ENCODE results near the gene FBXL7. TPM values are rescaled to one million over a fixed set of nuclear protein-coding genes. Genes with fewer than 3 reads are reported as not detected.

The FBXL7 gene
- total RNA-seq, 2 donors from 2014 or later = 21.1 to 31.7 TPM

- no peak for ATAC-seq (ENCODE audit: insufficient number of reproducible peaks, low FRiP score, low read depth)
These were observed 219.8 kb downstream of the FBXL7 start for GRCh38 chr5:15719784-15720183.

GRCh38 chr5:15720515-15720914, 220.5 kb downstream of the FBXL7 start:
- no peaks in the 10 kb centered on the region for H3K36me3 ChIP-seq
- no peaks in the 10 kb centered on the region for H3K27me3 ChIP-seq (replicated peaks; ENCODE audit: insufficient read depth)
- no peak for TF ChIP-seq CTCF (IDR thresholded peaks at IDR 0.05)
- H3K4me1 ChIP-seq (ENCODE audit: control insufficient read depth in 1 of 2, low read depth in 2 of 2) = peaks cover 10 to 46% of the 10 kb centered on the region in 2 donors
- DNase-seq (ENCODE audit: low spot score) (no peak), ATAC-seq (ENCODE audit: insufficient number of reproducible peaks, low FRiP score, low read depth) (no peak)
- no peaks in the 10 kb centered on the region for H3K9me3 ChIP-seq
- H3K27ac ChIP-seq = no peak overlapping the region
- no peak overlapping the region for H3K4me3 ChIP-seq

More at GRCh38 chr5:15719784-15720183, 219.8 kb downstream of the FBXL7 start:
- Histone ChIP-seq H3K4me1 (ENCODE audit: control insufficient read depth in 1 of 2, low read depth in 2 of 2) (peaks cover 10 to 46% of the 10 kb centered on the region in 2 donors), H3K36me3 (no peaks in the 10 kb centered on the region), H3K27ac (no peak overlapping the region), H3K4me3 (no peak overlapping the region), H3K9me3 (no peaks in the 10 kb centered on the region), H3K27me3 (replicated peaks; ENCODE audit: insufficient read depth) (no peaks in the 10 kb centered on the region)
- DNase-seq (ENCODE audit: low spot score) = no peak
- TF ChIP-seq CTCF (IDR thresholded peaks at IDR 0.05) = no peak

GRCh38 chr5:15722305-15722704, 222.3 kb downstream of the FBXL7 start:
- Histone ChIP-seq H3K4me1 (ENCODE audit: control insufficient read depth in 1 of 2, low read depth in 2 of 2) (peaks cover 10 to 32% of the 10 kb centered on the region in 2 donors), H3K27ac (no peak overlapping the region), H3K9me3 (peaks cover 8% of the 10 kb centered on the region), H3K27me3 (replicated peaks; ENCODE audit: insufficient read depth) (no peaks in the 10 kb centered on the region), H3K4me3 (no peak overlapping the region), H3K36me3 (no peaks in the 10 kb centered on the region)
- no peak for DNase-seq (ENCODE audit: low spot score)
- TF ChIP-seq CTCF (IDR thresholded peaks at IDR 0.05) = no peak
- ATAC-seq (ENCODE audit: insufficient number of reproducible peaks, low FRiP score, low read depth) = no peak

GRCh38 chr5:15727375-15727774, 227.4 kb downstream of the FBXL7 start:
- no peak for ATAC-seq (ENCODE audit: insufficient number of reproducible peaks, low FRiP score, low read depth)

GRCh38 chr5:15728811-15729210, 228.8 kb downstream of the FBXL7 start:
- Histone ChIP-seq H3K9me3 (peaks cover 18% of the 10 kb centered on the region), H3K27ac (no peak overlapping the region), H3K36me3 (no peaks in the 10 kb centered on the region), H3K4me3 (no peak overlapping the region), H3K27me3 (replicated peaks; ENCODE audit: insufficient read depth) (no peaks in the 10 kb centered on the region), H3K4me1 (ENCODE audit: control insufficient read depth in 1 of 2, low read depth in 2 of 2) (peaks cover 0 to 15% of the 10 kb centered on the region in 2 donors)
- TF ChIP-seq CTCF (IDR thresholded peaks at IDR 0.05) = no peak
- DNase-seq (ENCODE audit: low spot score) (no peak), ATAC-seq (ENCODE audit: insufficient number of reproducible peaks, low FRiP score, low read depth) (no peak)

More at GRCh38 chr5:15727375-15727774, 227.4 kb downstream of the FBXL7 start:
- H3K4me1 ChIP-seq (ENCODE audit: control insufficient read depth in 1 of 2, low read depth in 2 of 2) = peaks cover 0 to 14% of the 10 kb centered on the region in 2 donors
- no peaks in the 10 kb centered on the region for H3K36me3 ChIP-seq
- no peak overlapping the region for H3K27ac ChIP-seq
- TF ChIP-seq CTCF (IDR thresholded peaks at IDR 0.05) = no peak
- no peak for DNase-seq (ENCODE audit: low spot score)
- no peak overlapping the region for H3K4me3 ChIP-seq
- peaks cover 18% of the 10 kb centered on the region for H3K9me3 ChIP-seq
- H3K27me3 ChIP-seq (replicated peaks; ENCODE audit: insufficient read depth) = no peaks in the 10 kb centered on the region

Measured in thoracic aorta (tissue), 2 donors.